GM12878 (cell line): Measurements from ENCODE around the gene SPARC. TPM values are rescaled to one million over a fixed set of nuclear protein-coding genes. Genes with fewer than 3 reads are reported as not detected.

Experiments
- ATAC-seq: fragments of 200-7000 bp; cut with Tn5 transposase; 3 replicates; pipeline ENCODE4 v1.9.1; 2020; ENCODE audit warnings: mild to moderate bottlenecking, moderate library complexity
- BruUV-seq: library from RNA; stranded (reverse); fragments of 400-500 nt; replicated peaks from 2 replicates; lab custom pipeline; 2021; lab: Mats Ljungman, UMichigan
- CTCF ChIA-PET: fragments of 300-600 bp; sonication (Branson Sonifier 250); formaldehyde crosslinking; extraction: SDS; loops from one replicate; lab custom pipeline; 2021; ENCODE audit warnings: inconsistent platforms; lab: Yijun Ruan, JAX
- POLR2A ChIA-PET: fragments of 350-600 bp; formaldehyde crosslinking; extraction: SDS; loops from one replicate; lab custom pipeline; 2021; ENCODE audit warnings: inconsistent platforms; lab: Charles Lee
- RAD21 ChIA-PET: fragments of 300-600 bp; sonication (Branson Sonifier 250); formaldehyde crosslinking; loops from one replicate; lab custom pipeline; 2023; ENCODE audit warnings: antibody characterized with exemption; ENCODE audit not compliant: unreplicated experiment; lab: Charles Lee
- SMC1A ChIA-PET: fragments of 300-600 bp; sonication (Branson Sonifier 250); formaldehyde crosslinking; loops from one replicate; lab custom pipeline; 2023; ENCODE audit not compliant: unreplicated experiment, uncharacterized antibody; lab: Charles Lee
- DNase-seq: peaks from one replicate; pipeline ENCODE4 v3.0.0-alpha.2; 2011; ENCODE audit warnings: low read depth, low spot score
- FAIRE-seq: peaks from 3 replicates; lab custom pipeline; 2011; peaks lifted over from hg19 to GRCh38; lab: Jason Lieb, UNC
- H2AFZ ChIP-seq: 2 replicates; pipeline ENCODE4 v1.6.0; 2011; ENCODE audit warnings: low read depth, low read length, control low read depth; ENCODE audit not compliant: control insufficient read depth
- H3K27ac ChIP-seq: 2 replicates; pipeline ENCODE4 v1.5.1; 2011; ENCODE audit warnings: control low read depth; ENCODE audit not compliant: control insufficient read depth, insufficient read depth
- H3K27me3 ChIP-seq, 2 experiments: replicated peaks in 1 of 2; 2 replicates each; pipeline versions ENCODE4 v1.6.0 to v1.6.1; 2011; ENCODE audit warnings: low read length in 1 of 2; ENCODE audit not compliant: control insufficient read depth in 2 of 2, insufficient read depth in 2 of 2
- H3K36me3 ChIP-seq, 2 experiments: 2 replicates each; pipeline ENCODE4 v1.5.1; 2011; ENCODE audit warnings: low read length in 1 of 2; ENCODE audit not compliant: control insufficient read depth in 2 of 2, insufficient read depth in 2 of 2
- H3K4me1 ChIP-seq: 2 replicates; pipeline ENCODE4 v1.6.1; 2011; ENCODE audit warnings: mild to moderate bottlenecking, low read length, moderate library complexity, mixed read lengths; ENCODE audit not compliant: control insufficient read depth, insufficient read depth
- H3K4me2 ChIP-seq: 2 replicates; pipeline ENCODE4 v1.6.0; 2011; ENCODE audit warnings: control low read depth; ENCODE audit not compliant: control insufficient read depth, insufficient read depth
- H3K4me3 ChIP-seq: fragments of 200-600 bp; sonication (generic); 2 replicates; pipeline ENCODE4 v1.5.1; 2016
- H3K79me2 ChIP-seq: 2 replicates; pipeline ENCODE4 v1.6.0; 2011; ENCODE audit warnings: low read length; ENCODE audit not compliant: control insufficient read depth, insufficient read depth
- H3K9ac ChIP-seq: 2 replicates; pipeline ENCODE4 v1.8.0; 2011; ENCODE audit warnings: low read length, control low read depth, mixed read lengths; ENCODE audit not compliant: control insufficient read depth, insufficient read depth
- H3K9me3 ChIP-seq: replicated peaks from 3 replicates; pipeline ENCODE4 v1.5.1; 2011; ENCODE audit warnings: mild to moderate bottlenecking, low read length; ENCODE audit not compliant: control insufficient read depth, insufficient read depth
- H4K20me1 ChIP-seq: 2 replicates; pipeline ENCODE4 v1.6.0; 2011; ENCODE audit not compliant: control insufficient read depth, insufficient read depth
- BHLHE40 ChIP-seq, 2 experiments: fragments of 450-650 bp in 1 of 2; IDR thresholded peaks; 2 replicates each; pipeline ENCODE4 v1.6.1; 2011 to 2017; ENCODE audit warnings: low read depth in 2 of 2, borderline replicate concordance in 1 of 2, improper control_type of control experiment in 1 of 2, low read length in 1 of 2, mild to moderate bottlenecking in 1 of 2
- DPF2 ChIP-seq: fragments of 450-650 bp; IDR thresholded peaks from 2 replicates; pipeline ENCODE4 v1.6.1; 2017; ENCODE audit warnings: mild to moderate bottlenecking
- EZH2 ChIP-seq: IDR thresholded peaks from 2 replicates; pipeline ENCODE4 v1.6.1; 2012; ENCODE audit warnings: low read depth, mild to moderate bottlenecking, control low read depth, inconsistent platforms, low read length, borderline replicate concordance; ENCODE audit not compliant: control insufficient read depth
- MTA2 ChIP-seq: fragments of 450-650 bp; IDR thresholded peaks from 2 replicates; pipeline ENCODE4 v1.6.1; 2016; ENCODE audit warnings: low read depth, mild to moderate bottlenecking, moderate library complexity
- NKRF ChIP-seq: fragments of 450-650 bp; conservative IDR thresholded peaks from 2 replicates; pipeline ENCODE4 v1.6.1; 2017; ENCODE audit warnings: mild to moderate bottlenecking, moderate library complexity
- NRF1 ChIP-seq: conservative IDR thresholded peaks from 2 replicates; pipeline ENCODE4 v1.6.1; 2011; ENCODE audit warnings: mild to moderate bottlenecking, low read depth, low read length, improper control_type of control experiment
- SREBF2 ChIP-seq: IDR thresholded peaks from 2 replicates; pipeline ENCODE4 v1.6.1; 2012; ENCODE audit warnings: mild to moderate bottlenecking, low read length
- YY1 ChIP-seq: IDR thresholded peaks from 2 replicates; pipeline ENCODE4 v1.6.1; 2011; ENCODE audit warnings: low read depth, mild to moderate bottlenecking, low read length
- WGBS: methylation state at CpG from one replicate; pipeline ENCODE4 v1.1.6; 2016; ENCODE audit warnings: low lambda C conversion rate; ENCODE audit not compliant: insufficient replicate concordance, insufficient coverage; ENCODE audit errors: missing lambda C conversion rate; 5-methylcytosine and 5-hydroxymethylcytosine counted together
- in situ Hi-C: fragments of 300-500 bp; cut with MboI; formaldehyde crosslinking; loops from 9 replicates; pipeline ENCODE4 v1.14.3; 2018; ENCODE audit warnings: mixed read lengths
- intact Hi-C: fragments of 100-400 bp; cut with micrococcal nuclease; formaldehyde crosslinking; loops from one replicate; pipeline ENCODE4 v1.14.2; 2022; ENCODE audit not compliant: unreplicated experiment
- polyA plus RNA-seq, 11 experiments: library from polyadenylated mRNA; depleted of rRNA in 4 of 11; unstranded in 6 of 11; stranded (reverse) in 5 of 11; fragments of >200 nt; fragmentation: Nextera tagmentation in 4 of 11; fragmentation: Illumina TruSeq in 1 of 11; extraction: Ambion mirVana in 4 of 11; extraction: Trizol in 1 of 11; gene quantifications; 1 replicate in 1 of 11; 2 replicates in 10 of 11; pipeline versions ENCODE4 v1.2.1 to v1.2.3, GENCODE V29; 2011 to 2016; ENCODE audit warnings: inconsistent platforms in 2 of 11, missing spikeins in 2 of 11, low read depth in 1 of 11
- total RNA-seq, 4 experiments: library from RNA; depleted of rRNA in 3 of 4; stranded (reverse); fragments of >200 nt in 3 of 4; fragmentation: Illumina TruSeq in 1 of 4; extraction: Trizol in 1 of 4; gene quantifications; 2 replicates each; pipeline versions ENCODE4 v1.2.1 to v1.2.3, GENCODE V29; 2013 to 2021

Gene SPARC
- total and polyA plus RNA-seq, 10 of the 15 experiments (the other 5 are each of a cell fraction or from before 2014, with no cell fraction given): 29.6 to 154 (median 57.0) TPM

GRCh38 chr5:151632524-151632923, 54.2 kb downstream of the SPARC start:
- no peaks in the 10 kb centered on the region; a peak in 1 of 4 replicates for H3K27me3 ChIP-seq
- no peak for DNase-seq
- TF ChIP-seq YY1 (no peak), MTA2 (no peak)
- TF ChIP-seq, all 136 proteins: peak for 0
- Histone ChIP-seq H3K9me3 (no peaks in the 10 kb centered on the region), H3K79me2 (no peaks in the 10 kb centered on the region), H3K4me1 (no peaks in the 10 kb centered on the region), H4K20me1 (no peaks in the 10 kb centered on the region), H3K27ac (no peak overlapping the region), H3K36me3 (no peaks in the 10 kb centered on the region), H3K4me3 (no peak overlapping the region), H2AFZ (no peak overlapping the region), H3K9ac (no peak overlapping the region), H3K4me2 (no peak overlapping the region)
- no peak for FAIRE-seq
- no peak for ATAC-seq
- CTCF ChIA-PET: no interaction called here
- in situ Hi-C loops: no loop called here
- POLR2A ChIA-PET: no interaction called here
- no TSS peak for BruUV-seq
- intact Hi-C loops: no loop called here
- SMC1A ChIA-PET: no interaction called here
- 50% methylated on average over 14 of the region's 15 CpGs for WGBS
- RAD21 ChIA-PET: no interaction called here

- H3K79me2 ChIP-seq: no peaks in the 10 kb centered on the region
- H2AFZ ChIP-seq: no peak overlapping the region
- H3K27ac ChIP-seq: no peak overlapping the region
- FAIRE-seq: no peak
- in situ Hi-C loops (no loop called here), intact Hi-C loops (no loop called here)
- no TSS peak for BruUV-seq
- no peak overlapping the region for H3K4me2 ChIP-seq
- H3K9me3 ChIP-seq: no peaks in the 10 kb centered on the region
- ATAC-seq: no peak
- H4K20me1 ChIP-seq: no peaks in the 10 kb centered on the region
- no peak overlapping the region for H3K4me3 ChIP-seq
- ChIA-PET RAD21 (no interaction called here), SMC1A (no interaction called here), CTCF (interaction anchor here (0.9 kb wide), 1 partner anchor 122 kb away, joined by 4 read pairs; no protein-coding TSS in a partner anchor), POLR2A (no interaction called here)
- no peaks in the 10 kb centered on the region for H3K36me3 ChIP-seq
- TF ChIP-seq NKRF (no peak), SREBF2 (no peak), EZH2 (no peak), BHLHE40 (IDR thresholded peaks at IDR 0.05; ENCODE audit: borderline replicate concordance in 1 of 2, low read depth in 2 of 2, low read length in 1 of 2) (no peak), NRF1 (no peak), DPF2 (no peak)
- 78% methylated on average over 5 of the region's 5 CpGs for WGBS
- no peaks in the 10 kb centered on the region for H3K4me1 ChIP-seq
- H3K9ac ChIP-seq: no peak overlapping the region
- DNase-seq: no peak
- no peaks in the 10 kb centered on the region for H3K27me3 ChIP-seq
These were observed 54.8 kb downstream of the SPARC start for GRCh38 chr5:151631941-151632340.
